Activated gamma-delta T cell treated with Interleukin-2 at 50 U/mL for 16 hours (primary cell): ENCODE measurements around the gene CTSL.

ENCODE experiments used
- DNase-seq: peaks from one replicate; pipeline ENCODE4 v3.0.0-alpha.2; 2020

CTSL gene

DNA sequence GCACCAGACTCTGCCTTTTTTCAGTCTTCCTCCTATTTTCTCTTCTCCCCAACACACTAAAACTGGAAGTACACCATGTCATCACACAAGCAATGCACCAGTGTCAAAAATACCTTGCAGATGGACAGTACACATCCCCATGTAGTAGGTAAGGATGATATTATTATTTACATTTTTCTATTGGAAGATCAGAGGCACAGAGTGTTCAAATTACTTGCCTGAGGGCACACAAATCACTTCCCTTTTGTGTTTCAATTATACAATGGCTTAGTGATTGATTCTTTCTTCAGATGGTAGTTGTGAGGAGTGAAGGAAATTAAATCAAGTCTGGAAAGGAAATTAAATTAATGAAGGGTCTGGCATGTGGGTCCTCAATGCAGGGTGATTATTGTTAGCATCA, 39.6 kb downstream of the CTSL start:
- DNase-seq: no peak

DNA sequence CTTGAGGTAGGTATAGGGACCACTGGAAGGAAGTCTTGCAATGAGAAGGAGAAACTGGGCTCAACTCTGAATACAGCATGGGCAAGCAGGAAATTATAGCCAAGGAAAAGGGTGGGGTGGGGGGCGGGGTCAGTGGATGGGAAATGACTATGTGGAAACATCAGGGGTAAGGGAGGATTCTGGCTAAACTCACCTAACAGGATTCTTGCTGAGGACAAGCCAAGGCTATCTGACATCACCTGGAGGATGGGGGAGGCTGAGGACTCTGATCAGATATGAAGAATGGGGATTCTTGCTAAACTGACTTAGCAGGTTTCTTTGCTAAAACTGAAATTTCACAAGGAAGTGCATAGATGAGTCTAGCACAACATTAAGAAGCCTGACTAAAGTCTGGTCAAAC, 40.8 kb downstream of the CTSL start:
- no peak for DNase-seq

DNA sequence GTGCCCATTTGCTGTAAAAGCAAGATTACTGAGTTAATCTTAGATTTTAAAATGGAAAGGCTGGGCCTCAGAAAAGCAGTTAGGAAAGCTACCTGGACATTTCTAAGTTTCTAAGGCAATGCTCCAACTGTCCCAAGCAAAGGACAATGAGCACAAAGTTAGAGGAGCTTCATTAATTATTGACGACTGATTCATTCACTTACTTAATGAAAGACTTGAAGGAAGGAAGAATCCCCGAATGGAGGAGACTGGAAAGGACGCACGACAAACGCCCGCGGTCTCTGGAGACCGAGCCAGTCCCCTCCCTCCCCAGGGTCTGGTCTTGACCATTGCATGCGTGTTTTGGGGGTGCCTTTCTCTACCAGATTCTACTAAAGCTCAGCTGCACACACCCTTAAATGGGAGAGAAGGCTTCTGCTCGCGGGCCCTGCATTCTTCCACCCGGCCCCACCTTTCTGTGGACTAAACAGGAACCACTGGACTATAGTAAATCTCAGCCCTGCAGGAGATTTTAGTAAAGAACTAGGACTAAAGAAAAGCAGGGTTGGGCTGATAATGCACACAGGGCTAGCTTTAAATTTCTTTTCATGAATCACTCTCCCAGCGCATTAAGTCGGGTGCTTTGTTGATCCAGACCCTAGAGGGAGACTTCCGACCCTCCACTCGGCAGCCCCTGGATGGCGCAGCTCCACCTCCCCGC, 44.8 kb downstream of the CTSL start:
- no peak for DNase-seq

DNA sequence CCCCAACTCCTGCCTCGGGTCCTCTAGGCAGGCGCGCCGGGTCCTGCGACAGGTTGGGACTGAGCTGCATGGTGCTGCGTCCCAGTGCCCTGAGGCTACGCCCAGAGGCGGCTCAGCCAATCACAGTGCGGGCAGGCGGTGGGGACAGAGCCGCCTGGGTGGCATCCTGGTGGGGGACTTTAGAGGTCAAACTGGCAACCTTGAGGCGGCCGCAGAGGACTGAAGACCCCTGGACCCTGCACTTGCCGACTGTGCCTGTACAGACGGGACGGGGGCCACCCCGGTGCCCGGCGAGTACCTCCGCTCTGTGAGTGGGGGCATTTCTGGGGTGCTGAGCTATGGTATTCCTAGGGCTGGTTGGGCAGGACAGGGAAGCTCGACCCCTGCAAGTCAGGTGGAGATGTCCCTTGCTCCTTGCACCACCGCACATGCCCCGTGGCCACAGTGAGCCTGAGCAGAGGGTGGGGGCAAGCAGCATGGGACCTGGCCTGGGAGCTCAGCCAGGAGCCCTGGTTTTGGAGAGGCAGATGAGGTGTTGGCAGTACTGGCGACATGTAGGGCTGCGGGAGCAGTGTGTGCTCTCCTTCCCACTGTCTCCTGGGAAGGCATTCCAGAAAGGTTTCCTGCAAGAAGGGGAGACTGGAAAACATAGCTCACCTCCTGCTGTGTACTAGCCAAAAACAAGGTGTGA, 45.5 kb downstream of the CTSL start:
- DNase-seq: no peak

DNA sequence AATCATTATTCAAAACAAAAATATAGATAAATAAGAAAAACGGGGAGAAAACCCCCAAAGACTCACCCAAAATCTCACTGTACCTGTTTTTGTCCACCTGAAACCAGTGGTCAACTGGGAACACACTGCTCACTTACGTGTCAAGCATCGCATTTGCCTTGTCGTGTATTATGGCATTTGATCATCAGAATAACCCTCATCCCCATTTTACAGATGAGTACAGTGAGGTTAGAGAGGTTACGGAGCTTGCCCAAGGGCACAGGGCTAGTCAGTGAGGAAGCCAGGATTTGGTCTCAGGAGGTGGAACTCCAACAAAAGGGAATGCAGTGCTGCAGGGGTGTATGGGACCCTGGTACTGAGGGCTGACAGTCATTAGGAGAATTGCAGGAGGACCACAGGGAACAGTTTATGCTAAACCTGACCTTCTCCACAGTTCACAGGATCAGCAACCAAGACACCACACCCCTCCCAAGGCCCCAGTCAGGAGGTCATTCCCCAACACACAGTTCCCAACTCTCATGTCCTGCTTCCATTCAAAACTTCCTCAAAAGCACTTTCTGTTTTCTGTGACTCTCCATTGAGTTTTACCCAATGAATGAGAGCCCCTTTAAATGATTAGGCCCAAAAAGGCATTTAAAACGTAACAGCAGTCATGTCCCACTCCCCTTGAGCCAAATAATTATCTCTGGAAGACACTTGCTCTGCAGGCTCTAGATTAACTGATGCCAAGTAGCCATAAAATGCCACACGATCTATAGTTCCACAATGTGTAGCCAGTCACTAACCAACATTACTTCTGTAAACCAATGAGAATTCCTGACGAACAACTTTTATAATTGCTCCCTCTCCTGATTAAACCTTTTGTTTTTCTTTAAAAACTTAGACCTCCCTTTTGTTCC, 50.8 kb downstream of the CTSL start:
- DNase-seq: no peak

DNA sequence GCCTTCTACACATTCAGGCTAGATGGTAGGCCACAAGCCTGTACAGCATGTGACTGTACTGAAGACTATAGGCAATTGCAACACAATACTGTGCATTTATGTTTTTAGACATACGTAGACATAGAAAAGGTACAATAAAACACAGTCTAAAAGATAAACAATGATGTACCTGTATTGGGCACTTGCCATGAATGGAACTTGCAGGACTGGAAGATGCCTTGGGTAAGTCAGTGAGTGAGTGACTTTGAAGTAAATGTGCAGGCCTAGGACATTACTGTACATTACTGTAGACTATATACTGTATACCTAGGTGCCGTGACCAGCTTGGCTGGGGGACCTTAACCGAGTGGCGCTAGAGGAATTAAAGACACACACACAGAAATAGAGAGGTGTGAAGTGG, 53.1 kb downstream of the CTSL start:
- DNase-seq: no peak
